H9 (cell line): ENCODE data around the gene SMG7. TPM values are rescaled to one million over a fixed set of nuclear protein-coding genes. Genes with fewer than 3 reads are reported as not detected.

Source experiments
- DNase-seq: peaks from one replicate; pipeline ENCODE4 v3.0.0-alpha.2; 2017
- H2AFZ ChIP-seq: one replicate; pipeline ENCODE4 v1.6.1; 2013; ENCODE audit warnings: mild to moderate bottlenecking, low read length, control low read depth, moderate library complexity
- H2AK5ac ChIP-seq: 2 replicates; pipeline ENCODE4 v1.6.1; 2013; ENCODE audit warnings: low read length, control low read depth, mixed read lengths; ENCODE audit not compliant: insufficient read length
- H2BK120ac ChIP-seq: one replicate; pipeline ENCODE4 v1.6.1; 2013; ENCODE audit warnings: low read depth, mild to moderate bottlenecking, low read length, control low read depth, inconsistent platforms; ENCODE audit not compliant: poor library complexity, severe bottlenecking
- H2BK12ac ChIP-seq: 2 replicates; pipeline ENCODE4 v1.6.1; 2013; ENCODE audit warnings: low read length, control low read depth, mixed read lengths, low read depth; ENCODE audit not compliant: insufficient read length
- H2BK15ac ChIP-seq: 2 replicates; pipeline ENCODE4 v1.6.1; 2013; ENCODE audit warnings: low read depth, low read length, control low read depth
- H2BK20ac ChIP-seq: one replicate; pipeline ENCODE4 v1.6.1; 2013; ENCODE audit warnings: low read depth, mild to moderate bottlenecking, low read length, control low read depth, inconsistent platforms; ENCODE audit not compliant: poor library complexity, severe bottlenecking
- H2BK5ac ChIP-seq: 2 replicates; pipeline ENCODE4 v1.6.1; 2013; ENCODE audit warnings: low read length, control low read depth, mixed read lengths; ENCODE audit not compliant: insufficient read length
- H3K14ac ChIP-seq: 2 replicates; pipeline ENCODE4 v1.6.1; 2013; ENCODE audit warnings: low read length, control low read depth; ENCODE audit not compliant: insufficient read depth
- H3K18ac ChIP-seq: 2 replicates; pipeline ENCODE4 v1.6.1; 2013; ENCODE audit warnings: low read depth, mild to moderate bottlenecking, mixed read lengths, low read length, control low read depth; ENCODE audit not compliant: insufficient read length
- H3K23ac ChIP-seq: 2 replicates; pipeline ENCODE4 v1.6.1; 2013; ENCODE audit warnings: low read length, control low read depth, mixed read lengths, low read depth; ENCODE audit not compliant: insufficient read length
- H3K23me2 ChIP-seq: 2 replicates; pipeline ENCODE4 v1.6.1; 2013; ENCODE audit warnings: low read depth, mild to moderate bottlenecking, mixed read lengths, low read length, control low read depth; ENCODE audit not compliant: insufficient read length, poor library complexity, severe bottlenecking
- H3K27ac ChIP-seq: 2 replicates; pipeline ENCODE4 v1.5.1; 2013; ENCODE audit warnings: low read length, control low read depth, mixed read lengths, low read depth; ENCODE audit not compliant: insufficient read length
- H3K27me3 ChIP-seq: 2 replicates; pipeline ENCODE4 v1.6.1; 2013; ENCODE audit warnings: low read length, control low read depth, inconsistent platforms; ENCODE audit not compliant: insufficient read depth
- H3K4ac ChIP-seq: 2 replicates; pipeline ENCODE4 v1.6.1; 2013; ENCODE audit warnings: low read depth, mild to moderate bottlenecking, control low read depth, inconsistent platforms, low read length, moderate library complexity
- H3K4me1 ChIP-seq: 2 replicates; pipeline ENCODE4 v1.6.1; 2013; ENCODE audit warnings: low read length, control low read depth, inconsistent platforms; ENCODE audit not compliant: insufficient read depth
- H3K4me2 ChIP-seq: 2 replicates; pipeline ENCODE4 v1.6.1; 2013; ENCODE audit warnings: low read length, control low read depth, mixed read lengths; ENCODE audit not compliant: insufficient read length, insufficient read depth
- H3K56ac ChIP-seq: 2 replicates; pipeline ENCODE4 v1.6.1; 2013; ENCODE audit warnings: low read depth, mild to moderate bottlenecking, mixed read lengths, low read length, control low read depth; ENCODE audit not compliant: insufficient read length
- H3K79me1 ChIP-seq: 2 replicates; pipeline ENCODE4 v1.6.1; 2013; ENCODE audit warnings: low read depth, mild to moderate bottlenecking, moderate library complexity, low read length, control low read depth, inconsistent platforms; ENCODE audit not compliant: insufficient read depth, poor library complexity, severe bottlenecking
- H3K79me2 ChIP-seq: 2 replicates; pipeline ENCODE4 v1.6.1; 2013; ENCODE audit warnings: low read length, control low read depth, inconsistent platforms; ENCODE audit not compliant: insufficient read depth
- H3K9ac ChIP-seq: 2 replicates; pipeline ENCODE4 v1.6.1; 2013; ENCODE audit warnings: low read length, control low read depth, mixed read lengths; ENCODE audit not compliant: insufficient read length; ENCODE audit errors: extremely low read depth
- H3K9me3 ChIP-seq: one replicate; pipeline ENCODE4 v1.6.1; 2013; ENCODE audit warnings: low read depth, low read length, inconsistent platforms; ENCODE audit not compliant: control insufficient read depth
- H3T11ph ChIP-seq: one replicate; pipeline ENCODE4 v1.6.1; 2013; ENCODE audit warnings: mild to moderate bottlenecking, low read length, control low read depth, inconsistent platforms
- H4K20me1 ChIP-seq: one replicate; pipeline ENCODE4 v1.6.1; 2013; ENCODE audit not compliant: control insufficient read depth, insufficient read length, insufficient read depth
- H4K5ac ChIP-seq: 2 replicates; pipeline ENCODE4 v1.6.1; 2013; ENCODE audit warnings: low read depth, mild to moderate bottlenecking, mixed read lengths, low read length, control low read depth; ENCODE audit not compliant: insufficient read length
- H4K8ac ChIP-seq: replicated peaks from 2 replicates; pipeline ENCODE4 v1.6.1; 2013; ENCODE audit warnings: low read length, control low read depth, mixed read lengths, low read depth; ENCODE audit not compliant: insufficient read length
- H4K91ac ChIP-seq: 2 replicates; pipeline ENCODE4 v1.6.1; 2013; ENCODE audit warnings: low read depth, mild to moderate bottlenecking, moderate library complexity, mixed read lengths, low read length, control low read depth; ENCODE audit not compliant: insufficient read length
- H3K27ac Mint-ChIP-seq, 3 experiments: 2 replicates in 2 of 3; 3 replicates in 1 of 3; pipeline ENCODE4 v1.8.0; 2020 to 2021; ENCODE audit warnings: mixed read lengths in 3 of 3, mild to moderate bottlenecking in 1 of 3, moderate library complexity in 1 of 3
- H3K27me3 Mint-ChIP-seq: 2 replicates; pipeline ENCODE4 v1.8.0; 2021; ENCODE audit warnings: low read depth, mild to moderate bottlenecking, moderate library complexity, mixed read lengths
- H3K36me3 Mint-ChIP-seq, 3 experiments: 2 replicates in 2 of 3; 3 replicates in 1 of 3; pipeline ENCODE4 v1.8.0; 2020 to 2021; ENCODE audit warnings: low read depth in 3 of 3, mixed read lengths in 3 of 3; ENCODE audit not compliant: insufficient read depth in 1 of 3
- H3K4me1 Mint-ChIP-seq, 2 experiments: 2 replicates each; pipeline ENCODE4 v1.8.0; 2020; ENCODE audit warnings: mixed read lengths in 2 of 2
- H3K4me3 Mint-ChIP-seq, 2 experiments: 2 replicates in 1 of 2; 3 replicates in 1 of 2; pipeline ENCODE4 v1.8.0; 2020 to 2021; ENCODE audit warnings: mild to moderate bottlenecking in 2 of 2, mixed read lengths in 2 of 2, moderate library complexity in 1 of 2
- H3K9me3 Mint-ChIP-seq, 2 experiments: 2 replicates in 1 of 2; 3 replicates in 1 of 2; pipeline ENCODE4 v1.8.0; 2020; ENCODE audit warnings: mild to moderate bottlenecking in 2 of 2, mixed read lengths in 2 of 2, moderate library complexity in 1 of 2
- WGBS: extraction: QIAGEN DNeasy Blood & Tissue Kit; methylation state at CpG from one replicate; pipeline ENCODE4 v1.1.7; 2013; ENCODE audit warnings: missing lambda C conversion rate, low lambda C conversion rate, mixed read lengths; ENCODE audit not compliant: insufficient read length; ENCODE audit errors: extremely low coverage; 5-methylcytosine and 5-hydroxymethylcytosine counted together
- total RNA-seq: library from RNA; stranded (reverse); gene quantifications from 2 replicates; pipeline ENCODE4 v1.2.1, GENCODE V29; 2021
- TF ChIP-seq, protein P1 (sequence below): fragments of 200-600 bp; sonication (generic); conservative IDR thresholded peaks from 3 replicates; pipeline ENCODE4 v1.8.0; 2021; ENCODE audit warnings: antibody characterized with exemption, mild to moderate bottlenecking

Gene SMG7
- total RNA-seq, 1 experiment from 2014 or later, result 77.0 TPM

DNA sequence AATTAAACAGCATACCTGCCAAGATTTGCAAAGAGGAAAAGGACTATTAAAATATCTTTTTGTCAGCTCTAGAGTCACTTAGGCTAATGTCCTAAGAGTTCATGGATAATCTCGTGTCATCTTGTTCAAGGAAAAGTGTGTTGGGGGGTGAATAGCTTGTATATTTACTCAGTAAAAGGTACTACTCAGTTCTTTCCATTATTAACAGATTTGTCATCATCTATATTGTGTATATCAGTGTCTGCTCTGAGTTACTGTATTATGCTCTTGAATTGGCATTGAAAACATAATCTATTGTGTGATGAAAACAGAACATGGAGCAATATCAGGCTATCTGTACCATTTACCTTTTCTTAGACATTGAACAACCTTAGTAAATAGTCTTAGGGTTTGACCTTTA is 41.9 kb downstream of the SMG7 start:
- H3K18ac ChIP-seq, result no peak overlapping the region
- Mint-ChIP-seq H3K36me3 (peaks cover 3 to 28% (median 25%) of the 10 kb centered on the region in 3 experiments; a peak in 6 of 7 replicates), H3K9me3 (no peaks in the 10 kb centered on the region), H3K27me3 (no peaks in the 10 kb centered on the region), H3K27ac (no peak overlapping the region), H3K4me3 (no peak overlapping the region), H3K4me1 (peaks cover 17 to 24% of the 10 kb centered on the region in 2 experiments)
- no peak overlapping the region for H3T11ph ChIP-seq
- no peak overlapping the region for H2AK5ac ChIP-seq
- H4K5ac ChIP-seq, result no peak overlapping the region
- peaks cover 2% of the 10 kb centered on the region; the same call in 1 of the 2 replicates for H3K79me2 ChIP-seq
- no peak overlapping the region for H3K9ac ChIP-seq
- H3K79me1 ChIP-seq, result peaks cover 2% of the 10 kb centered on the region
- H4K20me1 ChIP-seq, result no peaks in the 10 kb centered on the region
- TF ChIP-seq, protein P1, sequence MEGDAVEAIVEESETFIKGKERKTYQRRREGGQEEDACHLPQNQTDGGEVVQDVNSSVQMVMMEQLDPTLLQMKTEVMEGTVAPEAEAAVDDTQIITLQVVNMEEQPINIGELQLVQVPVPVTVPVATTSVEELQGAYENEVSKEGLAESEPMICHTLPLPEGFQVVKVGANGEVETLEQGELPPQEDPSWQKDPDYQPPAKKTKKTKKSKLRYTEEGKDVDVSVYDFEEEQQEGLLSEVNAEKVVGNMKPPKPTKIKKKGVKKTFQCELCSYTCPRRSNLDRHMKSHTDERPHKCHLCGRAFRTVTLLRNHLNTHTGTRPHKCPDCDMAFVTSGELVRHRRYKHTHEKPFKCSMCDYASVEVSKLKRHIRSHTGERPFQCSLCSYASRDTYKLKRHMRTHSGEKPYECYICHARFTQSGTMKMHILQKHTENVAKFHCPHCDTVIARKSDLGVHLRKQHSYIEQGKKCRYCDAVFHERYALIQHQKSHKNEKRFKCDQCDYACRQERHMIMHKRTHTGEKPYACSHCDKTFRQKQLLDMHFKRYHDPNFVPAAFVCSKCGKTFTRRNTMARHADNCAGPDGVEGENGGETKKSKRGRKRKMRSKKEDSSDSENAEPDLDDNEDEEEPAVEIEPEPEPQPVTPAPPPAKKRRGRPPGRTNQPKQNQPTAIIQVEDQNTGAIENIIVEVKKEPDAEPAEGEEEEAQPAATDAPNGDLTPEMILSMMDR, result no peak
- no peak overlapping the region for H3K27ac ChIP-seq
- H2BK20ac ChIP-seq, result no peak overlapping the region
- H3K27me3 ChIP-seq, result no peaks in the 10 kb centered on the region
- no peak overlapping the region for H2BK5ac ChIP-seq
- H3K23ac ChIP-seq, result no peak overlapping the region
- no peak overlapping the region for H3K56ac ChIP-seq
- H3K9me3 ChIP-seq, result no peaks in the 10 kb centered on the region
- no peak overlapping the region for H2BK12ac ChIP-seq
- no peaks in the 10 kb centered on the region for H3K23me2 ChIP-seq
- H3K14ac ChIP-seq, result no peak overlapping the region
- no peak overlapping the region for H2BK120ac ChIP-seq
- H3K4ac ChIP-seq, result no peak overlapping the region
- H3K4me1 ChIP-seq, result peaks cover 2% of the 10 kb centered on the region; the same call in 1 of the 2 replicates
- no peak overlapping the region for H4K8ac ChIP-seq
- no peak for DNase-seq
- no CpG with 5 or more reads among the region's 1 CpG for WGBS
- no peak overlapping the region for H4K91ac ChIP-seq
- no peak overlapping the region for H2AFZ ChIP-seq
- no peak overlapping the region for H2BK15ac ChIP-seq
- no peak overlapping the region for H3K4me2 ChIP-seq
